A549 (cell line): Measurements from ENCODE around the gene NACA. TPM values are rescaled to one million over a fixed set of nuclear protein-coding genes. Genes with fewer than 3 reads are reported as not detected.

ENCODE experiments used
- ATAC-seq, 2 experiments: fragments of 200-7000 bp in 1 of 2; fragments of >200 bp in 1 of 2; cut with Nextera tagmentation in 1 of 2; cut with Tn5 transposase in 1 of 2; 3 replicates each; pipeline versions ENCODE4 v1.8.0 to v1.9.1; 2018 to 2020; ENCODE audit warnings: mild to moderate bottlenecking in 1 of 2, moderate library complexity in 1 of 2
- CTCF ChIA-PET: fragments of 300-600 bp; sonication (Branson Sonifier 250); formaldehyde crosslinking; extraction: SDS; loops from one replicate; lab custom pipeline; 2021; ENCODE audit warnings: antibody characterized with exemption, inconsistent platforms; lab: Yijun Ruan, JAX
- POLR2A ChIA-PET: fragments of 350-600 bp; formaldehyde crosslinking; extraction: SDS; loops from one replicate; lab custom pipeline; 2021; ENCODE audit warnings: antibody characterized with exemption, inconsistent platforms; lab: Yijun Ruan, JAX
- DNase-seq, 2 experiments: peaks; one replicate each; pipeline versions ENCODE4 v3.0.0 to v3.0.0-alpha.2; 2011 to 2016; ENCODE audit warnings: low read depth in 1 of 2, low spot score in 1 of 2
- FAIRE-seq: peaks from 2 replicates; lab custom pipeline; 2011; peaks lifted over from hg19 to GRCh38; lab: Jason Lieb, UNC
- H3K27ac ChIP-seq, 2 experiments: fragments of >200 bp; sonication (Bioruptor Twin); formaldehyde crosslinking; 3 replicates each; pipeline ENCODE4 v1.5.1; 2016 to 2017
- H3K4me1 ChIP-seq: fragments of >200 bp; sonication (Bioruptor Twin); formaldehyde crosslinking; 3 replicates; pipeline ENCODE4 v1.6.1; 2016
- H3K4me2 ChIP-seq: fragments of >200 bp; sonication (Bioruptor Twin); formaldehyde crosslinking; 3 replicates; pipeline ENCODE4 v1.6.1; 2016
- H3K4me3 ChIP-seq: fragments of >200 bp; sonication (Bioruptor Twin); formaldehyde crosslinking; 3 replicates; pipeline ENCODE4 v1.5.1; 2016
- H3K9me3 ChIP-seq: fragments of >200 bp; sonication (Bioruptor Twin); formaldehyde crosslinking; 3 replicates; pipeline ENCODE4 v1.6.1; 2016
- EHF ChIP-seq: fragments of 250-450 bp; sonication (Bioruptor Pico); IDR thresholded peaks from 2 replicates; pipeline ENCODE4 v1.5.0; 2020; ENCODE audit warnings: mild to moderate bottlenecking
- EHMT2 ChIP-seq: fragments of 200-600 bp; sonication (generic); IDR thresholded peaks from 2 replicates; pipeline ENCODE4 v1.6.1; 2016; ENCODE audit warnings: antibody characterized with exemption, low read depth, mild to moderate bottlenecking, moderate library complexity
- EP300 ChIP-seq, 2 experiments: fragments of >200 bp; sonication (Bioruptor Twin); formaldehyde crosslinking; IDR thresholded peaks; 2 replicates in 1 of 2; 3 replicates in 1 of 2; pipeline ENCODE4 v1.6.1; 2016 to 2017
- FOSL2 ChIP-seq, 2 experiments: fragments of 450-650 bp in 1 of 2; fragments of >200 bp in 1 of 2; sonication (Bioruptor Twin) in 1 of 2; formaldehyde crosslinking; IDR thresholded peaks; 2 replicates each; pipeline versions ENCODE4 v1.5.0 to v1.6.1; 2016 to 2020; ENCODE audit warnings: mild to moderate bottlenecking in 1 of 2, moderate library complexity in 1 of 2
- HEYL ChIP-seq: fragments of 250-450 bp; sonication (Bioruptor Pico); IDR thresholded peaks from 2 replicates; pipeline ENCODE4 v1.8.0; 2021; ENCODE audit warnings: mild to moderate bottlenecking, moderate library complexity
- JUNB ChIP-seq: fragments of >200 bp; sonication (Bioruptor Twin); formaldehyde crosslinking; IDR thresholded peaks from 2 replicates; pipeline ENCODE4 v1.6.1; 2016
- KDM1A ChIP-seq: fragments of 200-600 bp; sonication (generic); IDR thresholded peaks from 2 replicates; pipeline ENCODE4 v1.6.1; 2016; ENCODE audit warnings: low read depth, mild to moderate bottlenecking
- MYC ChIP-seq: IDR thresholded peaks from 2 replicates; pipeline ENCODE4 v1.6.1; 2012; ENCODE audit warnings: mild to moderate bottlenecking, inconsistent platforms, low read length, improper control_type of control experiment, borderline replicate concordance
- NFE2L2 ChIP-seq: fragments of 150-350 bp; conservative IDR thresholded peaks from 2 replicates; pipeline ENCODE4 v1.6.1; 2014; ENCODE audit warnings: low read length
- NPAS2 ChIP-seq: fragments of 250-450 bp; sonication (Bioruptor Pico); IDR thresholded peaks from 2 replicates; pipeline ENCODE4 v1.8.0; 2022; ENCODE audit warnings: mild to moderate bottlenecking, moderate library complexity, borderline replicate concordance
- POLR2A ChIP-seq: IDR thresholded peaks from 2 replicates; pipeline ENCODE4 v1.6.1; 2012; ENCODE audit warnings: mild to moderate bottlenecking, low read length
- POLR2AphosphoS2 ChIP-seq: conservative IDR thresholded peaks from 2 replicates; pipeline ENCODE4 v1.6.1; 2012; ENCODE audit warnings: low read length, improper control_type of control experiment, inconsistent platforms
- RAD21 ChIP-seq, 2 experiments: fragments of >200 bp in 1 of 2; sonication (Bioruptor Twin) in 1 of 2; formaldehyde crosslinking in 1 of 2; IDR thresholded peaks in 1 of 2; conservative IDR thresholded peaks in 1 of 2; 2 replicates in 1 of 2; 3 replicates in 1 of 2; pipeline ENCODE4 v1.6.1; 2012 to 2018; ENCODE audit warnings: inconsistent platforms in 1 of 2
- RARB ChIP-seq: fragments of 250-450 bp; sonication (Bioruptor Pico); IDR thresholded peaks from 2 replicates; pipeline ENCODE4 v1.8.0; 2021; ENCODE audit warnings: mild to moderate bottlenecking, moderate library complexity
- RCOR1 ChIP-seq: fragments of 150-350 bp; IDR thresholded peaks from 2 replicates; pipeline ENCODE4 v1.6.1; 2014; ENCODE audit warnings: antibody characterized with exemption, low read length, low read depth
- RNF2 ChIP-seq: fragments of 200-600 bp; sonication (generic); IDR thresholded peaks from 2 replicates; pipeline ENCODE4 v1.6.1; 2016; ENCODE audit warnings: low read depth, mild to moderate bottlenecking, antibody characterized with exemption, moderate library complexity, borderline replicate concordance
- TFCP2L1 ChIP-seq: fragments of 250-450 bp; sonication (Bioruptor Pico); IDR thresholded peaks from 2 replicates; pipeline ENCODE4 v1.5.0; 2021; ENCODE audit warnings: mild to moderate bottlenecking
- ZFP36 ChIP-seq: fragments of 450-650 bp; IDR thresholded peaks from 2 replicates; pipeline ENCODE4 v1.6.1; 2014; ENCODE audit warnings: borderline replicate concordance; ENCODE audit not compliant: partially characterized antibody
- ZNF302 ChIP-seq: fragments of 250-450 bp; sonication (Bioruptor Pico); IDR thresholded peaks from 2 replicates; pipeline ENCODE4 v1.9.0; 2021; ENCODE audit warnings: inconsistent platforms, mild to moderate bottlenecking, moderate library complexity
- WGBS: methylation state at CpG from one replicate; pipeline ENCODE4 v1.1.6; 2017; ENCODE audit errors: missing lambda C conversion rate; 5-methylcytosine and 5-hydroxymethylcytosine counted together
- polyA plus RNA-seq, 4 experiments: library from polyadenylated mRNA; depleted of rRNA in 3 of 4; stranded (reverse); fragments of >200 nt; fragmentation: RNase III in 1 of 4; extraction: RNeasy Plus Mini Kit Qiagen cat#74134 plus additional on column Dnase treatment in 1 of 4; gene quantifications; 2 replicates in 3 of 4; 3 replicates in 1 of 4; pipeline ENCODE4 v1.2.3, GENCODE V29; 2011 to 2017
- TF ChIP-seq, protein P1 (sequence below): IDR thresholded peaks from 2 replicates; pipeline ENCODE4 v1.6.1; 2012
- TF ChIP-seq, protein P2 (sequence below): fragments of 250-450 bp; sonication (Bioruptor Pico); IDR thresholded peaks from 2 replicates; pipeline ENCODE4 v1.5.0; 2020; ENCODE audit warnings: low read depth, mild to moderate bottlenecking, moderate library complexity
- TF ChIP-seq, protein P3 (sequence below): IDR thresholded peaks from 2 replicates; pipeline ENCODE4 v1.6.1; 2012
- TF ChIP-seq, protein P4 (sequence below): fragments of 250-450 bp; sonication (Bioruptor Pico); IDR thresholded peaks from 2 replicates; pipeline ENCODE4 v1.5.0; 2021; ENCODE audit warnings: mild to moderate bottlenecking, moderate library complexity, borderline replicate concordance
- TF ChIP-seq, protein P5 (sequence below): IDR thresholded peaks from 2 replicates; pipeline ENCODE4 v1.6.1; 2012; ENCODE audit warnings: low read depth, borderline replicate concordance

NACA gene
- polyA plus RNA-seq, 2 of the 4 experiments (the other 2 are of a cell fraction): 1,560 to 2,331 TPM

DNA sequence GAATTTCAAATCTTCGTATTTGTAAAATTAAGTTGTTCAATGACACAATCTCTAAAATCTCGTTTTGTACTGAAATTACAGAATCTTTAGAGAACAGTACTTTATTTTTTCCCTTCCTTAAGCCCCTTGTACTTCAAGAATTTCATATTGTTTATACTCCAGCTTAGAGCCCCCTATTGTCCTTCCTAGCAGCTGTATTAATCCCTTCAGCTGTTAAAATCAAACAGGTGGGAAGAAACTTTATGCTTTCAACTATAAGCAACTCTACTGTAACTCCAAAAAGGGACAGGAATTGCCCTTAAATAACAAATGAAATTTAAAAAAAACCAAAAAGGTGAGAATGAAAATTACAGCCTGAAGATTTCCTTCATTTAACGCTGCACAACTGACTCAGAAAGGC, 1.7 kb downstream of the NACA start (continued):
- TF ChIP-seq POLR2A (no peak), JUNB (no peak), RARB (no peak), TFCP2L1 (CRISPR knock-in tag) (no peak), RAD21 (conservative IDR thresholded peaks at IDR 0.05 in 1 of 2, IDR thresholded peaks at IDR 0.05 in 1 of 2) (no peak), KDM1A (no peak)

DNA sequence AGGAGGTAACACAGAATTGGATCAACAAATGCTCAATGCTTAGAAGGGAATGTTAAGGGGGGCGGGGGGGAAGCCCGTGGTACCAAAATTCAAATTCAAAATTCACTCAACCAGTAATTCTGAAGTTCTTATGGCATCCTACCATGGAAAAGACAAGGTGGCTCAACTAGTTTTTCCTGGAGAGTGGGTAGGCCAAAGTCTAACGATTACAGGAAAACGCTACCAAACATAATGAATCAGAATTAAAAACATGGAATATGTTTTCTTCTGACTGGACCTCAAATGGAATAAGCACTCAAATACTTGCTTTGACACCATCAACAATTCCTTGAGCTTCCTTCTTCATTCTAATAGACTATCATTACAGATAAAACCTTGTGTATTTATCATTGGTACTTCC, 2.3 kb downstream of the NACA start:
- H3K4me1 ChIP-seq: peaks cover 56% of the 10 kb centered on the region
- POLR2A ChIA-PET: interaction anchor here (1.1 kb wide), 1 partner anchor 34 kb away, joined by 4 read pairs; the partner anchor contains the start of gene PTGES3
- WGBS: 85% methylated on average over 3 of the region's 4 CpGs
- H3K4me2 ChIP-seq: peak overlapping the region; percentile 85
- CTCF ChIA-PET: interaction anchor here (1.7 to 1.8 kb wide), 2 partner anchors 83 to 86 kb away, joined by 3 read pairs; no protein-coding TSS in a partner anchor
- no peak for FAIRE-seq
- ATAC-seq: no peak
- no peak for DNase-seq
- TF ChIP-seq ZFP36: no peak
- TF ChIP-seq RCOR1: no peak
- peak overlapping the region; percentile 99 for H3K4me3 ChIP-seq
- no peak overlapping the region; a peak in 1 of 6 replicates for H3K27ac ChIP-seq
- H3K9me3 ChIP-seq: no peaks in the 10 kb centered on the region

DNA sequence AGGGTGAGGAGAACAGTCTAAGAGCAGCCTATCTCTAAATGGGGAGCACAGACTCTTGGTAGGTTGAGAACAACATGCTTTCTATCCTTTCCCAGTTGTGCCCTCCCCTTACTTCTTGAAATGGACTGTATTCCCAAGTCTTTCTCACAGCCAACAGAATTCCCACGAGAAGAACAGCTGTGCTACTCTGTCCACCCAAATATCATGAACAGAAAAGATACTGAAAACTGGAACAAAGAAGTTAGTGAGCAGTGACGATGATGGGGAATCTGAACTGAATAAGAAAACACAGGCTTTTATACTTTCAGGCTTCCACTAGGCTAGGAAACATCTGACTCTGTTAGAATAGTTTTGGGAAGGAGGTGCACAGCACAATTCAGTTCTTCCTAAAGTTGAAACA, 3.4 kb downstream of the NACA start:
- FAIRE-seq: no peak
- Histone ChIP-seq H3K4me3 (peak overlapping the region; percentile 99; the same call in 1 of the 3 replicates), H3K4me1 (peaks cover 56% of the 10 kb centered on the region)

More for the DNA sequence above, 3.4 kb downstream of the NACA start:
- H3K9me3 ChIP-seq: no peaks in the 10 kb centered on the region
- DNase-seq (no peak), ATAC-seq (no peak)
- TF ChIP-seq FOSL2 (IDR thresholded peaks at IDR 0.05): no peak
- TF ChIP-seq FOSL2 (CRISPR knock-in tag; IDR thresholded peaks at IDR 0.05): no peak
- TF ChIP-seq, protein P1, sequence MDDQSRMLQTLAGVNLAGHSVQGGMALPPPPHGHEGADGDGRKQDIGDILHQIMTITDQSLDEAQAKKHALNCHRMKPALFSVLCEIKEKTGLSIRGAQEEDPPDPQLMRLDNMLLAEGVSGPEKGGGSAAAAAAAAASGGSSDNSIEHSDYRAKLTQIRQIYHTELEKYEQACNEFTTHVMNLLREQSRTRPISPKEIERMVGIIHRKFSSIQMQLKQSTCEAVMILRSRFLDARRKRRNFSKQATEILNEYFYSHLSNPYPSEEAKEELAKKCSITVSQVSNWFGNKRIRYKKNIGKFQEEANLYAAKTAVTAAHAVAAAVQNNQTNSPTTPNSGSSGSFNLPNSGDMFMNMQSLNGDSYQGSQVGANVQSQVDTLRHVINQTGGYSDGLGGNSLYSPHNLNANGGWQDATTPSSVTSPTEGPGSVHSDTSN: no peak
- no peak for TF ChIP-seq NFE2L2
- no peak for TF ChIP-seq RNF2
- no peak for TF ChIP-seq JUNB
- no peak for TF ChIP-seq POLR2AphosphoS2
- no peak for TF ChIP-seq RCOR1
- TF ChIP-seq KDM1A: no peak
- TF ChIP-seq, protein P2, sequence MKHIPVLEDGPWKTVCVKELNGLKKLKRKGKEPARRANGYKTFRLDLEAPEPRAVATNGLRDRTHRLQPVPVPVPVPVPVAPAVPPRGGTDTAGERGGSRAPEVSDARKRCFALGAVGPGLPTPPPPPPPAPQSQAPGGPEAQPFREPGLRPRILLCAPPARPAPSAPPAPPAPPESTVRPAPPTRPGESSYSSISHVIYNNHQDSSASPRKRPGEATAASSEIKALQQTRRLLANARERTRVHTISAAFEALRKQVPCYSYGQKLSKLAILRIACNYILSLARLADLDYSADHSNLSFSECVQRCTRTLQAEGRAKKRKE (CRISPR knock-in tag): no peak
- TF ChIP-seq HEYL (CRISPR knock-in tag): no peak
- TF ChIP-seq NPAS2 (CRISPR knock-in tag): no peak
- TF ChIP-seq EHMT2: no peak
- TF ChIP-seq, protein P3, sequence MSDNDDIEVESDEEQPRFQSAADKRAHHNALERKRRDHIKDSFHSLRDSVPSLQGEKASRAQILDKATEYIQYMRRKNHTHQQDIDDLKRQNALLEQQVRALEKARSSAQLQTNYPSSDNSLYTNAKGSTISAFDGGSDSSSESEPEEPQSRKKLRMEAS: no peak
- TF ChIP-seq EHF (CRISPR knock-in tag): no peak
- TF ChIP-seq, protein P4, sequence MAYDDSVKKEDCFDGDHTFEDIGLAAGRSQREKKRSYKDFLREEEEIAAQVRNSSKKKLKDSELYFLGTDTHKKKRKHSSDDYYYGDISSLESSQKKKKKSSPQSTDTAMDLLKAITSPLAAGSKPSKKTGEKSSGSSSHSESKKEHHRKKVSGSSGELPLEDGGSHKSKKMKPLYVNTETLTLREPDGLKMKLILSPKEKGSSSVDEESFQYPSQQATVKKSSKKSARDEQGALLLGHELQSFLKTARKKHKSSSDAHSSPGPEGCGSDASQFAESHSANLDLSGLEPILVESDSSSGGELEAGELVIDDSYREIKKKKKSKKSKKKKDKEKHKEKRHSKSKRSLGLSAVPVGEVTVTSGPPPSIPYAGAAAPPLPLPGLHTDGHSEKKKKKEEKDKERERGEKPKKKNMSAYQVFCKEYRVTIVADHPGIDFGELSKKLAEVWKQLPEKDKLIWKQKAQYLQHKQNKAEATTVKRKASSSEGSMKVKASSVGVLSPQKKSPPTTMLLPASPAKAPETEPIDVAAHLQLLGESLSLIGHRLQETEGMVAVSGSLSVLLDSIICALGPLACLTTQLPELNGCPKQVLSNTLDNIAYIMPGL (CRISPR knock-in tag): no peak
- TF ChIP-seq ZNF302 (CRISPR knock-in tag): no peak
- TF ChIP-seq, protein P5, sequence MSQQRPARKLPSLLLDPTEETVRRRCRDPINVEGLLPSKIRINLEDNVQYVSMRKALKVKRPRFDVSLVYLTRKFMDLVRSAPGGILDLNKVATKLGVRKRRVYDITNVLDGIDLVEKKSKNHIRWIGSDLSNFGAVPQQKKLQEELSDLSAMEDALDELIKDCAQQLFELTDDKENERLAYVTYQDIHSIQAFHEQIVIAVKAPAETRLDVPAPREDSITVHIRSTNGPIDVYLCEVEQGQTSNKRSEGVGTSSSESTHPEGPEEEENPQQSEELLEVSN: no peak
- no peak for TF ChIP-seq EP300 (IDR thresholded peaks at IDR 0.05)
- TF ChIP-seq MYC: no peak
- POLR2A ChIA-PET: interaction anchor here (1.1 to 1.9 kb wide), 2 partner anchors 33 kb away, joined by 4 to 14 read pairs; partner anchors contain the start of gene PTGES3
- 0 out of 6 replicates have a peak overlapping the region, but pooled peaks of 1 of the 2 experiments have one; percentile 14 for H3K27ac ChIP-seq
- CTCF ChIA-PET: no interaction called here
- H3K4me2 ChIP-seq: peak overlapping the region; percentile 85
- WGBS: 51% methylated on average over 2 of the region's 2 CpGs
